AG04450 (cell line): ENCODE data around the gene PLA2G4E. TPM values are rescaled to one million over a fixed set of nuclear protein-coding genes. Genes with fewer than 3 reads are reported as not detected.

Source experiments
- CTCF ChIA-PET: fragments of 300-600, 350-600 bp; formaldehyde crosslinking; extraction: SDS; loops from one replicate; lab custom pipeline; 2022; ENCODE audit warnings: antibody characterized with exemption, inconsistent platforms; lab: Charles Lee
- POLR2A ChIA-PET: fragments of 350-600 bp; formaldehyde crosslinking; extraction: SDS; loops from one replicate; lab custom pipeline; 2021; ENCODE audit warnings: antibody characterized with exemption, inconsistent platforms; lab: Yijun Ruan, JAX
- DNase-seq: peaks from one replicate; pipeline ENCODE4 v3.0.0-alpha.2; 2011; ENCODE audit warnings: low read depth, low spot score
- H3K27ac ChIP-seq: one replicate; pipeline ENCODE4 v1.5.1; 2012; ENCODE audit warnings: low read depth, low read length, control low read depth
- H3K27me3 ChIP-seq: one replicate; pipeline ENCODE4 v1.6.0; 2012; ENCODE audit warnings: low read length; ENCODE audit not compliant: control insufficient read depth, insufficient read depth
- H3K4me3 ChIP-seq: 2 replicates; pipeline ENCODE4 v1.5.1; 2011; ENCODE audit warnings: mild to moderate bottlenecking, low read depth, low read length, control low read depth
- H3K9me3 ChIP-seq: 2 replicates; pipeline ENCODE4 v1.5.1; 2012; ENCODE audit warnings: low read length; ENCODE audit not compliant: control insufficient read depth, insufficient read depth
- polyA plus RNA-seq: library from polyadenylated mRNA; depleted of rRNA; stranded (reverse); fragments of >200 nt; gene quantifications from 2 replicates; pipeline ENCODE4 v1.2.3, GENCODE V29; 2011
- TF ChIP-seq, protein P1 (sequence below): IDR thresholded peaks from 2 replicates; pipeline ENCODE4 v1.5.1; 2011; ENCODE audit warnings: low read depth, low read length, control low read depth, inconsistent platforms

Gene PLA2G4E
- polyA plus RNA-seq, 1 experiment, result not detected

DNA sequence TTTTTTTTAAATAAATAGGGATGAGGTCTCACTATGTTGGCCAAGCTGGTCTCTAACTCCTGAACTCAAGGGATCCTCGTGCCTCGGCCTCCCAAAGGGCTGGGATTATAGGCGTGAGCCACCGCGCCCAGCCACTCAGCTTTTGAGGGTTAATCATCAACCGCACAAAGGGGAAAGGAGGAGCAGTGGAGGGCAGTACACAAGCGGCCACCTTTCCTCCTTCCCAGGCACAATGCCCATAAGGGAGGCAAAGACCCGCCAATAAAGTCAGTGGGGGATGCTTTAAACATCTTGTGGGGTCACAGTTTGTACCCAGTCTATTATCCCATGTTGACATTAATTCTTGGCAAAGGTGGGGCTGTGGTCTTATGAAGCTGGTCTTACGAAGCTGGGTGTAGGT lies 80.9 kb downstream of the PLA2G4E start:
- H3K27ac ChIP-seq, result peak overlapping the region; percentile 55

DNA sequence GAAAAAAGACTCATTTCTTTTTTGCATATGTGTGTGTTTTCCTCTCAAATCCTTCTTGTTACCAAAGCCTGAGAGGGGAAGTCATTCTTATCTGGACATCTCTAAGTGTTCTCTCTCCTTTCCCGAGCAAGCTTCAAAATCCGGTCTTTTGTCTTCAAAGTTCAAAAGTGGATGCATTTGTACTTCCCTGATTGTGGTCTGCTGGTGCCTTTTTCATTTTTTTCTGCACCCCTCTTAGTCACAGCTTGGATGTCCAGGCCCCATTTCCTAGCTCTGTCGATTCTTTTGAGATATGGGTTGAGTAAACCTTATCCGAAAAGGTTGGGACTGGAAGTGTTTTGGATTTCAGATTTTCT lies 83.3 kb downstream of the PLA2G4E start:
- H3K9me3 ChIP-seq, result no peaks in the 10 kb centered on the region
- POLR2A ChIA-PET, result no interaction called here
- no peaks in the 10 kb centered on the region for H3K27me3 ChIP-seq
- CTCF ChIA-PET, result interaction anchor here (1.8 kb wide), 1 partner anchor 33 kb away, joined by 5 read pairs; no protein-coding TSS in a partner anchor
- TF ChIP-seq, protein P1, sequence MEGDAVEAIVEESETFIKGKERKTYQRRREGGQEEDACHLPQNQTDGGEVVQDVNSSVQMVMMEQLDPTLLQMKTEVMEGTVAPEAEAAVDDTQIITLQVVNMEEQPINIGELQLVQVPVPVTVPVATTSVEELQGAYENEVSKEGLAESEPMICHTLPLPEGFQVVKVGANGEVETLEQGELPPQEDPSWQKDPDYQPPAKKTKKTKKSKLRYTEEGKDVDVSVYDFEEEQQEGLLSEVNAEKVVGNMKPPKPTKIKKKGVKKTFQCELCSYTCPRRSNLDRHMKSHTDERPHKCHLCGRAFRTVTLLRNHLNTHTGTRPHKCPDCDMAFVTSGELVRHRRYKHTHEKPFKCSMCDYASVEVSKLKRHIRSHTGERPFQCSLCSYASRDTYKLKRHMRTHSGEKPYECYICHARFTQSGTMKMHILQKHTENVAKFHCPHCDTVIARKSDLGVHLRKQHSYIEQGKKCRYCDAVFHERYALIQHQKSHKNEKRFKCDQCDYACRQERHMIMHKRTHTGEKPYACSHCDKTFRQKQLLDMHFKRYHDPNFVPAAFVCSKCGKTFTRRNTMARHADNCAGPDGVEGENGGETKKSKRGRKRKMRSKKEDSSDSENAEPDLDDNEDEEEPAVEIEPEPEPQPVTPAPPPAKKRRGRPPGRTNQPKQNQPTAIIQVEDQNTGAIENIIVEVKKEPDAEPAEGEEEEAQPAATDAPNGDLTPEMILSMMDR, result no peak
- no peak overlapping the region for H3K4me3 ChIP-seq
- DNase-seq, result no peak
- H3K27ac ChIP-seq, result no peak overlapping the region

More for the DNA sequence above, 80.9 kb downstream of the PLA2G4E start:
- no peak for DNase-seq
- Histone ChIP-seq H3K9me3 (no peaks in the 10 kb centered on the region), H3K4me3 (no peak overlapping the region), H3K27me3 (no peaks in the 10 kb centered on the region)
- CTCF ChIA-PET, result interaction anchor here (1.0 to 1.1 kb wide), 2 partner anchors 32 to 35 kb away, joined by 3 to 4 read pairs; partner anchors contain the start of gene EHD4
- POLR2A ChIA-PET, result no interaction called here
- TF ChIP-seq, protein P1, result no peak

DNA sequence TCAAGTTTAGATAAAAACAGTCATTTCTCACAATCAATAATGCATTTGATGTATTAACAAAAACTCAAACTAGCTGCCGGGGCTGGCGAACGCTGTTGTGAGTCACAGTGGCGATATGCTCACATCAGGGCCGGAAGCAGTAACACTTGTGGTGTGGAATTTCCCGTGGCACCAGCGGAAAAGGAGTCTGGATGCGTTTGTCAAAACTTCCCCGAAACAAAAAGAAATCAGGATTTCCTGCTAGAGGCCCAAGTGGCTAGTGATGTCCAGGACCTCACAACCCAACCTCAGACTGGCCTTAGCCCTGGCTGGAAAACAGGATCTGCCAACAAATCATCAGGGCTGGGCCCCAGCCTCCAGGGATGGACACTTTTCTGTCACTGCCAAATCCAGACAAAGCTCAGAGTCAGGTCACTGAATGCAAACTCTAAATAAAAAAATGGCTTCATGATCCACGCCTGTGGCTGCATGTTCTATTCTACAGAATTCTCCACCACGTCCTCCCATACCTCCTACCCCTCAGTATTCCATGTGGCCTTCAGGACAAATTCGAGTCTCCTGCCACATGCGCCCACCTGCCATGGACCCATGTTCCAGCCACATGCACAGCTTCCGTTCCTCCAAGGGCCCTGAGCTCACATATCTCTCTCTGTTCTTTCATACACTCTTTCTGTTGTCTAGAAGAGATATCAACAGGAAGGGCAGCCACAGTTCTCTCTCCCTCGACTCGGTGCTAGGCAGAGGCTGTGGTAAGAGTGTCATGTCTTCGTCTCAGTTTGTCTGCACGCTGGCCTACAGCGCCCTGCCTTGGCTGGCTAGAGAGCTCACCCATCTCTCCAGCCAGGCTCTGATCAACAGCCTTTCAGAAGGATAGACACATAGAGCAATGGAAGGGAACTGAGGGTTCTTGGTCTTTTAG lies 83.9 kb downstream of the PLA2G4E start:
- H3K4me3 ChIP-seq, result no peak overlapping the region
- ChIA-PET CTCF (interaction anchor here (1.8 kb wide), 1 partner anchor 32 kb away, joined by 5 read pairs; no protein-coding TSS in a partner anchor), POLR2A (no interaction called here)
- H3K9me3 ChIP-seq, result no peaks in the 10 kb centered on the region
- no peak overlapping the region for H3K27ac ChIP-seq
- no peak for DNase-seq
- H3K27me3 ChIP-seq, result no peaks in the 10 kb centered on the region
- TF ChIP-seq, protein P1, result no peak

GRCh38 chr15:41936155-41936554 lies 84.7 kb downstream of the PLA2G4E start:
- TF ChIP-seq, protein P1, result no peak
- H3K4me3 ChIP-seq, result no peak overlapping the region
- no peaks in the 10 kb centered on the region for H3K9me3 ChIP-seq
- POLR2A ChIA-PET, result no interaction called here
- no peak overlapping the region for H3K27ac ChIP-seq
- DNase-seq, result no peak
- no peaks in the 10 kb centered on the region for H3K27me3 ChIP-seq
- CTCF ChIA-PET, result interaction anchor here (1.8 kb wide), 1 partner anchor 31 kb away, joined by 5 read pairs; no protein-coding TSS in a partner anchor

DNA sequence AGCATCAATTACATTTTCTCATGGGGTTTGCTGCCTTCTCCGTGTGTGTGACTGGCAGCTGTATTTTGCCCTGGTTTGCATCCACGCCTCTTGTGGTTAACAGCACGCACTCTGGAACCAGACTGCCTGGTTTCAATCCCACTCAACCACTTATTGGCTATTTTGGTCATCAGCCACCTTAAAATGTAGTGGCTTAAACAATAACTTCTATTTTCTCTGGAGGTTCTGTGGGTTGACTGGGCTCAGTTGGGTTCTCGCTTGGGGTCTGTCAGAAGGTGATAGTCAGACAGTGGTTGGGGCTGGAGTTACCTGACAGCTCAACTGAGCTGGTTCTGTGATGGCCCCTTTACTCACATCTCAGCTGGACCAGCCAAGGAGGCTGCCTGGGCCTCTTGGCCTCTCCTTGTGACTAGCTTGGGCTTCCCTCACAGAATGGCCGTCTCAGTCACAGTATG lies 85.2 kb downstream of the PLA2G4E start:
- DNase-seq, result no peak
- TF ChIP-seq, protein P1, result no peak
- no peak overlapping the region for H3K27ac ChIP-seq
- H3K27me3 ChIP-seq, result no peaks in the 10 kb centered on the region
- no peaks in the 10 kb centered on the region for H3K9me3 ChIP-seq
- POLR2A ChIA-PET, result no interaction called here
- H3K4me3 ChIP-seq, result no peak overlapping the region
- CTCF ChIA-PET, result interaction anchor here (1.8 kb wide), 1 partner anchor 31 kb away, joined by 5 read pairs; no protein-coding TSS in a partner anchor
